ENCODE measurements around the gene THRA.

Gene THRA

DNA sequence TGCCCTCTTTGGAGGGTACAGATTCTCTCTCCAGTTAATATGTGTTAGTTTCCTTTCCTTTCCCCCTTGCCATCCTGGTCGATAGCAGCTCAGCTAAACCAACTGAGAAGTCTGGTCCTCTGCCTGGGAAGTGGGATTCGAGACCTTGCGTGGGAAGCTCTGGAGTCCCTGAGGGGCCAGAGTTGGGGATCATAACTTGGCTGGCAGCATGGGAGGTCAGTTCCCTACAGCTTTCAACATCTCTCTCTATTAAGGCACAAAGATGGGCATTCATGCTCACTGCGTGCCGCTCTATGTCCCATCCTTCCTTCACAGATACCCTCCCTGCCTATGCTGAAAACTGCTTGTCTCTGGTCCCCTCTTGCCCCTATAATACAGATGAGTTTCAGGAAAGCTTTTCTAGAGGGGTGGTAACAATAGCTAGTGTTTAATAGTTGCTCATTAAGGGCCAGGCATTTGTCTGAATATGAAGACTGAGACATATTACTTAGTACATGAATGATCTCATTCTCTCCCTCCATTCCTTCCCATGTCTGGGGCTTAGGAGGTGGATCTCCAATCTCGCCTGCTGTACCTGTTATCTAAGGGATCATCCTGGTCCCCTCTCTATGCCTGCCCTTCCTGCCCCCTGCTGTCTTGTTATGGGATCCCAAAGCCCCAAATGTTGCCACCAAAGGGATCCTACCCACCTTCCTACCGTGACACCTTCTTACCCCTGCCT, 10.8 kb downstream of the THRA start:
- in situ Hi-C loops (cut with HindIII; ENCODE audit: low sequenced_read_pairs) = loop anchor here (25.0 kb wide), 1 partner anchor 114 kb away; the partner anchor contains the start of gene RAPGEFL1
- H3K4me3 ChIP-seq (ENCODE audit: low read depth, low read length) = no peak overlapping the region
- TF ChIP-seq, protein P1, sequence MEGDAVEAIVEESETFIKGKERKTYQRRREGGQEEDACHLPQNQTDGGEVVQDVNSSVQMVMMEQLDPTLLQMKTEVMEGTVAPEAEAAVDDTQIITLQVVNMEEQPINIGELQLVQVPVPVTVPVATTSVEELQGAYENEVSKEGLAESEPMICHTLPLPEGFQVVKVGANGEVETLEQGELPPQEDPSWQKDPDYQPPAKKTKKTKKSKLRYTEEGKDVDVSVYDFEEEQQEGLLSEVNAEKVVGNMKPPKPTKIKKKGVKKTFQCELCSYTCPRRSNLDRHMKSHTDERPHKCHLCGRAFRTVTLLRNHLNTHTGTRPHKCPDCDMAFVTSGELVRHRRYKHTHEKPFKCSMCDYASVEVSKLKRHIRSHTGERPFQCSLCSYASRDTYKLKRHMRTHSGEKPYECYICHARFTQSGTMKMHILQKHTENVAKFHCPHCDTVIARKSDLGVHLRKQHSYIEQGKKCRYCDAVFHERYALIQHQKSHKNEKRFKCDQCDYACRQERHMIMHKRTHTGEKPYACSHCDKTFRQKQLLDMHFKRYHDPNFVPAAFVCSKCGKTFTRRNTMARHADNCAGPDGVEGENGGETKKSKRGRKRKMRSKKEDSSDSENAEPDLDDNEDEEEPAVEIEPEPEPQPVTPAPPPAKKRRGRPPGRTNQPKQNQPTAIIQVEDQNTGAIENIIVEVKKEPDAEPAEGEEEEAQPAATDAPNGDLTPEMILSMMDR (IDR thresholded peaks at IDR 0.05; ENCODE audit: low read depth, low read length) = no peak
- DNase-seq (ENCODE audit: low read depth, low spot score) = no peak

DNA sequence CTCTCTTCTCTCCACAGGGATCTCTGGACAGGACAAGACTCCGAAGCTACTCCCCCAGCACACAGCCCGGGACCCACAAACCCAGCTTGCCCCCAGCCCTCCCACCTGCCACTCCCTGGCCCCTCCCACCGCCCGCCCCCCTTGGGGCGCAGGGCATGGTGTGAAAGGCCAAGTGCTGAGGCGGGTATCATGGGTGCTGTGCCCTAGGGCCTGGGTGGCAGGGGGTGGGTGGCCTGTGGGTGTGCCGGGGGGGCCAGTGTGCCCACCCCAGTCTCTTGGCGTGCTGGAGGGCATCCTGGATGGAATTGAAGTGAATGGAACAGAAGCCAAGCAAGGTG, 11.4 kb downstream of the THRA start:
- TF ChIP-seq, protein P1 (IDR thresholded peaks at IDR 0.05; ENCODE audit: low read depth, low read length) = no peak
- in situ Hi-C loops (cut with HindIII; ENCODE audit: low sequenced_read_pairs) = loop anchor here (25.0 kb wide), 1 partner anchor 113 kb away; the partner anchor contains the start of gene RAPGEFL1

DNA sequence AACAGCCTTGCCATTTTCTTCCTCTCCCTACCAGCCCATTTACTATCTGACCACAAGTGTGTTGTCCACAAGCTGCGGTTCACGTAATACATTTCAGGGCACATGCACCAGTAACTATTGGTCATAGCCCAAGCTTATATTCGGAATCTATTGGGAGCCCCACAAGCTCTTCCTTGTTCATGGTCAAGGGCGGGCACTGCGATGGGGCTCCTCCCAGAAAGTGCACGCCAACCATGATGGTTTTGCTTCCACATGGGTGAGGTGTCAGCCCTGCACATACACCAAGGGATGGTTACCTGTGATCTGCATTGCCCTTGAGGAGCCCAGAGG, 12.1 kb downstream of the THRA start:
- no peak overlapping the region for H3K4me3 ChIP-seq (ENCODE audit: low read depth, low read length)
- DNase-seq (ENCODE audit: low read depth, low spot score) = no peak
- in situ Hi-C loops (cut with HindIII; ENCODE audit: low sequenced_read_pairs) = loop anchor here (25.0 kb wide), 1 partner anchor 112 kb away; the partner anchor contains the start of gene RAPGEFL1
- TF ChIP-seq, protein P1 (IDR thresholded peaks at IDR 0.05; ENCODE audit: low read depth, low read length) = no peak

More for the DNA sequence above, 11.4 kb downstream of the THRA start:
- H3K4me3 ChIP-seq (ENCODE audit: low read depth, low read length) = no peak overlapping the region
- DNase-seq (ENCODE audit: low read depth, low spot score) = no peak

DNA sequence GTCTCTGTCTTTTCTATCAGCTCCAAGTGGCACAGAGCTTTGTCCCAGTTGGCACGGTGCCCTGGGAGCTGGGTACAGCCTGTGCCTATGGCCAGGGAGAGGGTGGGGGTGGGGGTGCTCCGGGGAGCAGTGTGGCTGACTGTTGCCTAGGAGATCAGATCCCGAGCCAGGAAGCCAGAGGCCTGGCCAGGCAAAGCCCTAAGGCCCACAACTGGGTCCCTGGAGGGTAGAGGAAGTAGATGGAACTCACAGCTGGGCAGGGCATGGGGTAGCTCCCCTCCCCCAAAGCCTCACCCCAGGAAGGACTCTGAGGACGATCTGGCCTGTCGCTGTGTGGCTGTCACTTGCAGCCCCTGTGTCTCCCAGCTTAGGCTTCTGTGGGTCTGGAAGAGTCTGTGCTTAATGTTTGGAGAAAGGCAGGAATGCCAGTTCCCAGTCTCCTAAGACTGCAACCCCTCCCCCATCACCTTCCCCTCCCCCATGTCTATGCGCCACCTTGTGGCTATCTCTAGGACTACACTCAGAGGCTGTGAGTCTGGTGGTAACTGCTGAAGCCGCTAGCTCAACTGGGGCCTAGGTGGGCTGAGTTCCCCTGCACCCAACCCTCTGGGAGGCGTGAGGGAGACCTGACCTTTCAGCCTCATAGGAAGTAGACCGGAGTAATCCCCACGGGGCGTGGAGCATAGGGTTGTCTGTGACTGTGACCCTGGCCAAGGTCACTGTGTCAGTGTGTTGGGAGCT, 12.6 kb downstream of the THRA start:
- DNase-seq (ENCODE audit: low read depth, low spot score) = peak; percentile 52
- no peak overlapping the region for H3K4me3 ChIP-seq (ENCODE audit: low read depth, low read length)
- in situ Hi-C loops (cut with HindIII; ENCODE audit: low sequenced_read_pairs) = no loop called here
- TF ChIP-seq, protein P1 (IDR thresholded peaks at IDR 0.05; ENCODE audit: low read depth, low read length) = peak; percentile 88

DNA sequence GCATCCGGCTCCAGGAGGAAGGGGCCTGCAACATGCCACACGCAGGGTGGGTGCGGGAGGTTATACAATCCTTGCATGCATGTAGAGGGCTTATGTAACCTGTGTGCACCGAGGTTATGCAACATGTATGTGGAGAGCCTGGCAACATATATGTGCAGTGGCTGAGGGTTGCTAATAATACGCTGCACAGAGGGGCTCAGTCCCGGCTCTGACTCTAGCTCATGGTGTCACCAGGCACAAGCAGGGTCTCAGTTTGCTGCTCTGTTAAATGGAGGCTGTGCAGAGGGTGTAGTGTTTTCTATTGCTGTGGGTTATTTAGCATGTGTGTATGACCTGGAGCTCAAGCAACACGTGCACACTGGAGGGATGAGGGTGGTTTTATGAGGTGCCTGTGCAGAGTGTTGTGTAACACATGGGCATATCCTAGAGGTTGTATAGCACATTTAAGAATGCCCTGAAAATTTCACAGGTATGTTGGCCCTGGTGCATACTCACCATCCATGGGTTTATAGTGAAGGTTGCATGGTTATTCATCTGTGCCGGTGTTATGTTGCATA, 13.3 kb downstream of the THRA start:
- in situ Hi-C loops (cut with HindIII; ENCODE audit: low sequenced_read_pairs) = no loop called here
- H3K4me3 ChIP-seq (ENCODE audit: low read depth, low read length) = no peak overlapping the region
- TF ChIP-seq, protein P1 (IDR thresholded peaks at IDR 0.05; ENCODE audit: low read depth, low read length) = no peak
- DNase-seq (ENCODE audit: low read depth, low spot score) = no peak

DNA sequence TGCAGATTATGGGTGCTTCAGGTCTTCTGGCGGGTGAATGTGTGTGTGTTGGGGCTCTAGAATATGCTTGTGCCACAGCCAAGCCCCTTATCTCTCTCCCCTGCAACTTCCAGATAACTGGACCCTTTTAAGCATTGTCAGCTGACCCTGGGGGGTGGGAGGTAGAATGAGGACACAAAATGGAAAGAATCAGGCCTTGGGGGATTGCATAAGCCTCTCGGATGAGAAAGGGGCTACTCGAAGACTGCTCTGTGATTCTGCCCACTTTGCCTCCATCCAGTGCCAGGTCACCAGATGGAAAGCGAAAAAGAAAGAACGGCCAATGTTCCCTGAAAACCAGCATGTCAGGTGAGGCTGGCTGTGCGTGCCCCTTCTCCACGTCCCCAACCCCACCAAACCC, 13.8 kb downstream of the THRA start:
- DNase-seq (ENCODE audit: low read depth, low spot score) = no peak
- H3K4me3 ChIP-seq (ENCODE audit: low read depth, low read length) = no peak overlapping the region
- TF ChIP-seq, protein P1 (IDR thresholded peaks at IDR 0.05; ENCODE audit: low read depth, low read length) = no peak
- in situ Hi-C loops (cut with HindIII; ENCODE audit: low sequenced_read_pairs) = no loop called here
